ENCODE data around the gene MACROD1. TPM values are rescaled to one million over a fixed set of nuclear protein-coding genes. Genes with fewer than 3 reads are reported as not detected.

The MACROD1 gene
- total and polyA plus RNA-seq, 9 of the 15 experiments (the other 6 are each of a cell fraction or from before 2014, with no cell fraction given): 1.1 to 60.0 (median 26.4) TPM

- TF ChIP-seq MITF (IDR thresholded peaks at IDR 0.05) (no peak), MAFK (IDR thresholded peaks at IDR 0.05; ENCODE audit: low read length) (no peak), THAP7 (CRISPR knock-in tag; IDR thresholded peaks at IDR 0.05) (no peak), KLF13 (tag; IDR thresholded peaks at IDR 0.05; ENCODE audit: borderline replicate concordance, low read depth) (no peak), JUN (IDR thresholded peaks at IDR 0.05; ENCODE audit: borderline replicate concordance, low read depth, low read length) (no peak), JUN (CRISPR knock-in tag; IDR thresholded peaks at IDR 0.05; ENCODE audit: borderline replicate concordance) (no peak), FIP1L1 (IDR thresholded peaks at IDR 0.05; ENCODE audit: low read depth, low read length, poor library complexity, severe bottlenecking) (peak; percentile 92), YY1 (IDR thresholded peaks at IDR 0.05; ENCODE audit: borderline replicate concordance in 1 of 3, control insufficient read depth in 1 of 3, extremely low read depth in 1 of 3, insufficient read depth in 3 of 3, insufficient read length in 1 of 3, insufficient replicate concordance in 2 of 3, low read depth in 1 of 3, low read length in 2 of 3) (peak; percentile 87 to 96 (median 95)), KHSRP (IDR thresholded peaks at IDR 0.05) (no peak), RFX7 (CRISPR knock-in tag; IDR thresholded peaks at IDR 0.05) (no peak), CREB5 (CRISPR knock-in tag; IDR thresholded peaks at IDR 0.05) (no peak), GTF2F1 (IDR thresholded peaks at IDR 0.05; ENCODE audit: low read depth, low read length) (no peak), NFE2 (IDR thresholded peaks at IDR 0.05; ENCODE audit: low read depth) (no peak), CBX3 (IDR thresholded peaks at IDR 0.05; ENCODE audit: borderline replicate concordance in 1 of 2, low read length in 2 of 2) (no peak), ZBTB7A (IDR thresholded peaks at IDR 0.05; ENCODE audit: borderline replicate concordance, control insufficient read depth, low read depth, low read length) (no peak), SP2 (IDR thresholded peaks at IDR 0.05; ENCODE audit: extremely low read depth, low read depth, low read length, poor library complexity, severe bottlenecking) (no peak), FOXK2 (conservative IDR thresholded peaks at IDR 0.05 in 1 of 2, IDR thresholded peaks at IDR 0.05 in 1 of 2; ENCODE audit: low read depth in 2 of 2) (peak; percentile 55 to 73; a peak in 3 of 4 replicates), HNRNPUL1 (IDR thresholded peaks at IDR 0.05; ENCODE audit: low read length) (no peak)
- TF ChIP-seq, protein P1, sequence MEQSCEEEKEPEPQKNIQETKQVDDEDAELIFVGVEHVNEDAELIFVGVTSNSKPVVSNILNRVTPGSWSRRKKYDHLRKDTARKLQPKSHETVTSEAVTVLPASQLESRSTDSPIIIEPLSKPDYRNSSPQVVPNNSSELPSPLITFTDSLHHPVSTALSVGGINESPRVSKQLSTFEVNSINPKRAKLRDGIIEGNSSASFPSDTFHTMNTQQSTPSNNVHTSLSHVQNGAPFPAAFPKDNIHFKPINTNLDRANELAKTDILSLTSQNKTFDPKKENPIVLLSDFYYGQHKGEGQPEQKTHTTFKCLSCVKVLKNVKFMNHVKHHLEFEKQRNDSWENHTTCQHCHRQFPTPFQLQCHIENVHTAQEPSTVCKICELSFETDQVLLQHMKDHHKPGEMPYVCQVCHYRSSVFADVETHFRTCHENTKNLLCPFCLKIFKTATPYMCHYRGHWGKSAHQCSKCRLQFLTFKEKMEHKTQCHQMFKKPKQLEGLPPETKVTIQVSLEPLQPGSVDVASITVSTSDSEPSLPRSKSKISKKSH (CRISPR knock-in tag; IDR thresholded peaks at IDR 0.05): no peak
- TF ChIP-seq, protein P2, sequence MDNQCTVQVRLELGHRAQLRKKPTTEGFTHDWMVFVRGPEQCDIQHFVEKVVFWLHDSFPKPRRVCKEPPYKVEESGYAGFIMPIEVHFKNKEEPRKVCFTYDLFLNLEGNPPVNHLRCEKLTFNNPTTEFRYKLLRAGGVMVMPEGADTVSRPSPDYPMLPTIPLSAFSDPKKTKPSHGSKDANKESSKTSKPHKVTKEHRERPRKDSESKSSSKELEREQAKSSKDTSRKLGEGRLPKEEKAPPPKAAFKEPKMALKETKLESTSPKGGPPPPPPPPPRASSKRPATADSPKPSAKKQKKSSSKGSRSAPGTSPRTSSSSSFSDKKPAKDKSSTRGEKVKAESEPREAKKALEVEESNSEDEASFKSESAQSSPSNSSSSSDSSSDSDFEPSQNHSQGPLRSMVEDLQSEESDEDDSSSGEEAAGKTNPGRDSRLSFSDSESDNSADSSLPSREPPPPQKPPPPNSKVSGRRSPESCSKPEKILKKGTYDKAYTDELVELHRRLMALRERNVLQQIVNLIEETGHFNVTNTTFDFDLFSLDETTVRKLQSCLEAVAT (IDR thresholded peaks at IDR 0.05): no peak
Observed at GRCh38 chr11:63986156-63986931, 179.6 kb downstream of the MACROD1 start, which contains the start of gene OTUB1 (continued).
